GM12892 (cell line): Measurements from ENCODE around the gene SPTY2D1.

ENCODE experiments used
- DNase-seq: peaks from one replicate; pipeline ENCODE4 v3.0.0; 2011; ENCODE audit not compliant: insufficient read length
- FAIRE-seq: peaks from 2 replicates; lab custom pipeline; 2011; peaks lifted over from hg19 to GRCh38; lab: Jason Lieb, UNC
- POLR2A ChIP-seq: IDR thresholded peaks from 2 replicates; pipeline ENCODE4 v1.6.1; 2011; ENCODE audit warnings: low read depth, low read length, control low read depth
- POLR2AphosphoS5 ChIP-seq: IDR thresholded peaks from 2 replicates; pipeline ENCODE4 v1.6.1; 2011; ENCODE audit warnings: low read depth, low read length, control low read depth
- TAF1 ChIP-seq: IDR thresholded peaks from 2 replicates; pipeline ENCODE4 v1.6.1; 2011; ENCODE audit warnings: low read depth, mild to moderate bottlenecking, control low read depth, low read length, borderline replicate concordance

The SPTY2D1 gene

DNA sequence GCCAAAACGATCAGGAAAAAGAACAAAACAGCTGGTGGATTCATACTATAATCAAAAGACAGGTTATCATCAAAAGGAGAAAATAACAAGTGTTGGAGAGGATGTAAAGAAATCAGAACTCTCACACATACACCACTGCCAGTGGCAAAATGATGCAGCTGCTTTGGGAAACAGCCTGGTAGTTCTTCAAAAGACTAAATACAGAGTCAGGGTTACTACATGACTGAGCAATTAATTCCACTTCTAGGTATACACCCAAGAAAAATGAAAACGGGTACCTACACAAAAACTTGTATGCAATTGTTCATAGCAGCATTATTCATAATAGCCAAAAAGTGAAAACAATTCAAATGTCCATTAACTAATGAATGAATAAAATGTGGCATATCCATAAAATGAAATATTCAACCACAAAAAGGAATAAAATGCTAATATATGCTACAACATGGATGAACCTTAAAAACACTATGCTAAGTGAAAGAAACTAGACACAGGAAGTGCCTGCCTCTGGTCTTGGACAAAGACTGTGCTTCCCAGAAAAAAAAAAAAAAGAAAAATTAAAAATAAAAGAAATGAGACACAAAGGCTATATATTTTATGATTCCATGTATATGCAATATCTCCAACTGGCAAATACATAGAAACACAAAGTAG, 53.9 kb downstream of the SPTY2D1 start:
- no peak for DNase-seq
- FAIRE-seq = no peak
- no peak for TF ChIP-seq TAF1
- TF ChIP-seq POLR2A = no peak
- TF ChIP-seq POLR2AphosphoS5 = no peak

DNA sequence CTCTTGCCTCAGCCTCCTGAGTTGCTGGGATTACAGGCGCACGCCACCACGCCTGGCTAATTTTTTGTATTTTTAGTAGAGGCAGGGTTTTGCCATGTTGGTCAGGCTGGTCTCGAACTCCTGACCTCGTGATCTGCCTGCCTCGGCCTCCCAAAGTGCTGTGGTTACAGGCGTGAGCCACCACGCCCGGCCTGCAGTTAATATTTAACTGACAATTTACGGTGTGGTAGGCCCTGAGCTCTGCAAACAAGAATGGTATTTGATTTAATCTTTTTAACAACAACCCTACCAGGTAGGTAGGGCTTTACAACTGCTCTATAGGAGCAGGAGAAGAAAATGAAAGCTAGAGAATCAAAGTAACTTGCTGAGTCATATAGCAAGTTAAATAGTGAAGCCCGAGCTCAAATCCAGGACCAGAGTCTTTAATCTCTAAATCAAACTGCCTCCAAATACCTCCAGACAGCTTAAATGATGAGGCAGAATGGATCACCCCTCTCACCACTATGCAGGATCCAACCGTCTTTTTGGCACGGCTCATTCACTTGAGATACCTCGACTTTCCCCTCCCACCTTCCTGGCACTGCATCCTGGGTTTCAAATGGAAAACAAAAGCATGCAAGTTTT, 55.1 kb downstream of the SPTY2D1 start:
- FAIRE-seq = no peak
- TF ChIP-seq TAF1 (no peak), POLR2A (no peak), POLR2AphosphoS5 (no peak)
- DNase-seq = no peak

DNA sequence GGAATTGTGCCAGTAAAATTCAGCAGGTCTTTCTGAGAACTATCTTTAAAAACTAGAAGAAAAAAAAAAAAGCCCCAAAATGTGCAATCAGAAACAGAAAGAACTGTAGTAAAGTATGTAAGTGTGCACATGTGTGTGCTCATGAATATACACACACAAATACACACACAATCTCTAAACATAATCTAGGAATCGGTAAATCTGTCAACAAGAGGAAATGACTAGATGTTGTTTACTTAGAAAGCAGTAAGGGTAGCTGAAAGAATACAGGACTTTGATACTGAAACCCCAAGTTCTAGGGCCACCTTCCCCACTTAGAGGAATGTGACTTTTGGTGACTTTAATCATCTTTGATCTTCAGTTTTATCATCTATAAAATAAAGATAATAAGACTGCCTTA, 58.8 kb downstream of the SPTY2D1 start:
- TF ChIP-seq POLR2A (no peak), POLR2AphosphoS5 (no peak), TAF1 (no peak)
- DNase-seq (no peak), FAIRE-seq (no peak)

DNA sequence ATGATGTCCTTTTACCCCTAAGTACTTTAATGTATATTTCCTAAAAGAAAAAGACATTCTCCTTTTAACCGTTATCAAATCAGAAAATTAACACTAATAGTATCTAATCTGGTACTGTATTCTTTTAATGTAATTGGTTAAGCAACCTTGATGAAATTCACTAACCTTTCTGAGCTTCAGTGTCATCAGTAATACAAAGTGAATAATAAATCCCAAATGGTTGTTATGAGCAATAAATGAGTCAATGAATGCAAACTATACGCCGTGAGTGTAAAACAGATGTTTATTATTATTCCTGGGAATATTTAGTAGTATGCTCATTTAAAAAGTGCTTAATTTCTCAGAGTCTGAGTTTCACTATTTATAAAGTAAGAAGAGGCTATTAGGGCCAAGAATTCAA, 67.1 kb downstream of the SPTY2D1 start:
- no peak for TF ChIP-seq TAF1
- no peak for TF ChIP-seq POLR2A
- no peak for TF ChIP-seq POLR2AphosphoS5
- FAIRE-seq (peak; percentile 48), DNase-seq (no peak)

DNA sequence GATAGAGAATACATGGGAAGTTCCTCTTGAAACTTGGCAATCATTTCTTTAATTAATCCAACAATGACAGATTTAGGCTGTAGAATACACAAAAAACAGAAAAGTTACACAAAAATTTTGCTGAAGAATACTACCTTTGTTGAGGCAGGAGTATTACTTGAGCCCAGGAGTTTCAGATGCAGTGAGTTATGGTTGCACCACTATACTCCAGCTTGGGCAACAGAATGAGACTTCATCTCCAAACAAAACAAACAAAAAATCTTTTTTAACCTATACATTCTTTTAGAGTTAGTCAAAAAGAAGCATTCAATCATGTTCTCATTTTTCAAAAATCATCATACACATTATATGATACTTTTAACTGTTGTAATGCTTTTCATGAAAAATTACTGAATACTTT, 67.7 kb downstream of the SPTY2D1 start:
- DNase-seq (no peak), FAIRE-seq (no peak)
- TF ChIP-seq TAF1 (no peak), POLR2A (no peak), POLR2AphosphoS5 (no peak)

DNA sequence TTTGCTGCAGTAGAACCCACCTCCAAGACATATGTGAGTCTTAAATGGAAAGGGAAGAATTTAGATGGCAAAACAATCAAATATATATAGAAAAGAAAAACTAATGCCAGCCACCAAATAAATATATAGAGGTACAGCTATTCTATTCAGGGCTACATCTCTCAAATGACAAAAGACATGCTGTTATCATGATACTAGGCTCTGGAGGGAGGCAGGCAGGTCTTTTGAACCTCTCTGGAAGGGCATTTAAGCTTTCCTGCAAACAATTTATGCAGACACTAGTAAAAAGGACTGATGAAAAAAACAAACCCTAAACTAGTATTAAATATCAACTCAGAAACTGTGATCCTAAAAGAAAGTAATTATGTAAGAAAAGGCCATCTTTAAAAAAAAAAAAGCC, 70.0 kb downstream of the SPTY2D1 start:
- no peak for TF ChIP-seq POLR2AphosphoS5
- no peak for TF ChIP-seq TAF1
- TF ChIP-seq POLR2A = no peak
- DNase-seq = no peak
- no peak for FAIRE-seq

DNA sequence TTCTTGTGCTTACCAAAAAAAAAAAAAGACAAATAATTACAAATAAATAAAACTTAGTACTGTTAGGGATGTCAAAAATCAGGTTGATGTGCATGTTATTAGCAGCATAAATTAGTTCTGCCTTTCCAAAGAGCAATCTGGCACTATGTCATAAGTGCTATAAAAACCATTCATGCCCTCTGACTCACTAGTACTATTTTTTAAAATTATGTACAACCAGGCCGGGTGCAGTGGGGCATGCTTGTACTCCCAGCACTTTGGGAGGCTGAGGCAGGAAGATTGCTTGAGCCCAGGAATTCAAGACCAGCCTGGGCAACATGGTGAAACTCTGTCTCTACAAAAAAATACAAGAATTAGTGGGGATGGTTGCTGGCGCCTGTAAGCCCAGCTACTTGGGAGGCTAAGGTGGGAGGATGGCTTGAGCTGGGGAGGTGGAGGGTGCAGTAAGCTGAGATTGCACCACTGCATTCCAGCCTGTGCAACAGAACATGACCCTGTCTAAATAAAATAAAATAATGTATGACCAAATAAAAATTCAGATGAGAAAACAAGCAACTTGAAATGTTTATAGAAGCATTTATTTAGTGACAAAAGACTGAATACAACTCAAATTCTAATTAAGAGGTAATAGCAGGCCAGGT, 70.9 kb downstream of the SPTY2D1 start:
- TF ChIP-seq POLR2AphosphoS5 (no peak), TAF1 (no peak), POLR2A (no peak)
- DNase-seq (no peak), FAIRE-seq (no peak)
